Esophagus squamous epithelium (tissue), 5 donors: ENCODE data around the gene MRFAP1L1. TPM values are rescaled to one million over a fixed set of nuclear protein-coding genes. Genes with fewer than 3 reads are reported as not detected.
"Not testable (repeated sequence)": the region's sequence is repeated elsewhere in the genome, so short reads cannot be mapped to it uniquely, and the experiment has no call there.

Experiments used
- DNase-seq: peaks from one replicate; lab custom pipeline; 2025; lab: John Stamatoyannopoulos, UW
- H3K27ac ChIP-seq, 4 donors: fragments of 200-600 bp; sonication (generic); one replicate each; pipeline ENCODE4 v1.5.1; 2016 to 2019; ENCODE audit warnings: mild to moderate bottlenecking in 1 of 4
- H3K27me3 ChIP-seq, 4 donors: fragments of 200-600 bp; sonication (generic); 1 replicate in 3 of 4; 2 replicates in 1 of 4; pipeline versions ENCODE4 v1.5.1 to v1.6.0; 2017 to 2021; ENCODE audit warnings: antibody characterized with exemption in 1 of 4
- H3K36me3 ChIP-seq, 3 donors: fragments of 200-600 bp; sonication (generic); one replicate each; pipeline ENCODE4 v1.5.1; 2016 to 2019
- H3K4me1 ChIP-seq, 3 donors: fragments of 200-600 bp; sonication (generic); one replicate each; pipeline ENCODE4 v1.5.1; 2017 to 2019
- H3K4me3 ChIP-seq, 4 donors: fragments of 200-600 bp; sonication (generic); 1 replicate in 3 of 4; 2 replicates in 1 of 4; pipeline ENCODE4 v1.5.1; 2016 to 2019; ENCODE audit warnings: mild to moderate bottlenecking in 2 of 4, moderate library complexity in 1 of 4
- H3K9me3 ChIP-seq, 3 donors: fragments of 200-600 bp; sonication (generic); one replicate each; pipeline ENCODE4 v1.5.1; 2016 to 2019
- POLR2A ChIP-seq, 4 donors: fragments of 450-650 bp; IDR thresholded peaks; one replicate each; pipeline ENCODE4 v1.6.1; 2017; ENCODE audit warnings: antibody characterized with exemption in 4 of 4, mild to moderate bottlenecking in 4 of 4, moderate library complexity in 3 of 4
- WGBS, 2 donors: methylation state at CpG; one replicate each; pipeline ENCODE4 v1.1.5; 2018; 5-methylcytosine and 5-hydroxymethylcytosine counted together
- intact Hi-C: fragments of 100-400 bp; cut with DNase I; formaldehyde crosslinking; loops from one replicate; pipeline ENCODE4 v1.15.0; 2022
- total RNA-seq, 4 donors: library from RNA; depleted of rRNA; stranded (reverse); fragments of >200 nt; gene quantifications; one replicate each; pipeline ENCODE4 v1.1.0, GENCODE V29; 2016
- TF ChIP-seq, protein P1 (sequence below), 6 experiments: fragments of 450-650 bp in 4 of 6; fragments of 200-600 bp in 2 of 6; sonication (generic) in 2 of 6; IDR thresholded peaks; one replicate each; pipeline ENCODE4 v1.5.1; 2016 to 2019; ENCODE audit warnings: antibody characterized with exemption in 6 of 6, mild to moderate bottlenecking in 4 of 6, moderate library complexity in 4 of 6
- donor health status: DM: yes; HTN: yes; CAD: no.

MRFAP1L1 gene
- total RNA-seq: 10 to 100 TPM; 29.5 to 63.5 (median 48.2) TPM

DNA sequence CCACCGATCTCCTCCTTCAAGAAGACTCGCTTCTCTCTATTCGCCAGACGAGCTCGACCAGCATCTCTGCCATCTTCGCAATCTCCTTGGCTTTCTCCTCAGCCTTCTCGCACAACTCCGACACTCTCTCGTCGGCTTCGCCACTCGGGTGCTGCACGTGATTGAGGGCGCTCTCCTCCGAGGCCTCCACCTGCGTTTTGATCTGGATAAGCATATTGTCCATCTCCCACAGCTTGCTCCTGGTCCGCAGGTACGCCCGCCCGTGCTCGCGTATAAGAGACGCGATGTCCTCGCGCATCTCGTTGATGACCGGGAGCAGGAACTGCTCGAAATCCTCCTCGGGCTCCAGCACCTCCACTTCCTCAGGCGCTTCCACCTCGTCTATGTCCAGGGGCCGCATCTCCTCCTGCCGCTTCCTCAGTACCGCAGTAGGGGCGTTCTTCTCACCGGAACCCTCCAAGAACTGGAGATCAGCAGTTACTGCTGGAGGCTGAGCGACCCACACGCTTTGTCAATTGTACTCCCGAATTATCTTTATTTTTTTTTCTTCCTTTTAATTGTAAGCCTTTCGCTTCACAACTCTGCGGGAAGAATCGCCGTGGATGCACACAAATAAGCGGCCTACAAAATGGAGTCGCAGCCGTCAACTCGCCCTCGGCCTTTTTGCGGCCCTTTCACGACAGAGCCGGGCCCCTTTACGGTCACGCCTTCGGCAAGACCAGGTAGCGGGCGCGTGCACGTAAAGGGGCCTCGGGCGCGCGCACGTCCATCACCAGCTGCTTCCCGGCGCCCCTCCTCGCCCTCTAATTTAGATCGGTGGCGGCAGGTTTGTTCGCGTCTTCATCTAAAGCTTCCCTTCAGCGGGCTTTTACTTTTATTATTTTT lies at the start of gene MRFAP1L1:
Gene MRFAP1L1, minus strand, starts transcription at position 636 of the 885 bp plus-strand sequence. Its CDS starts 236 bp downstream, at position 400.
- intact Hi-C loops: no loop called here
- Histone ChIP-seq H3K4me3 (peak within 1 kb of the TSS; percentile 59 to 74 (median 70)), H3K27me3 (no peaks in the 10 kb centered on the region), H3K9me3 (no peaks in the 10 kb centered on the region), H3K27ac (peak within 1 kb of the TSS; percentile 81 to 95 (median 87)), H3K4me1 (peaks cover 4 to 52% (median 30%) of the 10 kb centered on the region in 3 donors), H3K36me3 (peaks cover 0 to 30% (median 0%) of the 10 kb centered on the region in 3 donors)
- peak; percentile 88 for DNase-seq
- TF ChIP-seq POLR2A (IDR thresholded peaks at IDR 0.05): peak in 1 of 4 donors; percentile 59
- TF ChIP-seq, protein P1, sequence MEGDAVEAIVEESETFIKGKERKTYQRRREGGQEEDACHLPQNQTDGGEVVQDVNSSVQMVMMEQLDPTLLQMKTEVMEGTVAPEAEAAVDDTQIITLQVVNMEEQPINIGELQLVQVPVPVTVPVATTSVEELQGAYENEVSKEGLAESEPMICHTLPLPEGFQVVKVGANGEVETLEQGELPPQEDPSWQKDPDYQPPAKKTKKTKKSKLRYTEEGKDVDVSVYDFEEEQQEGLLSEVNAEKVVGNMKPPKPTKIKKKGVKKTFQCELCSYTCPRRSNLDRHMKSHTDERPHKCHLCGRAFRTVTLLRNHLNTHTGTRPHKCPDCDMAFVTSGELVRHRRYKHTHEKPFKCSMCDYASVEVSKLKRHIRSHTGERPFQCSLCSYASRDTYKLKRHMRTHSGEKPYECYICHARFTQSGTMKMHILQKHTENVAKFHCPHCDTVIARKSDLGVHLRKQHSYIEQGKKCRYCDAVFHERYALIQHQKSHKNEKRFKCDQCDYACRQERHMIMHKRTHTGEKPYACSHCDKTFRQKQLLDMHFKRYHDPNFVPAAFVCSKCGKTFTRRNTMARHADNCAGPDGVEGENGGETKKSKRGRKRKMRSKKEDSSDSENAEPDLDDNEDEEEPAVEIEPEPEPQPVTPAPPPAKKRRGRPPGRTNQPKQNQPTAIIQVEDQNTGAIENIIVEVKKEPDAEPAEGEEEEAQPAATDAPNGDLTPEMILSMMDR (IDR thresholded peaks at IDR 0.05): peak in 2 of 6 experiments; percentile 14 to 17
- 0% methylated on average over 50 to 57 of the region's 72 CpGs for WGBS, 2 donors

- Histone ChIP-seq H3K4me3 (no peak overlapping the region), H3K36me3 (no peaks in the 10 kb centered on the region), H3K4me1 (peaks cover 0 to 25% (median 0%) of the 10 kb centered on the region in 3 donors), H3K9me3 (no peaks in the 10 kb centered on the region), H3K27ac (no peak overlapping the region), H3K27me3 (no peaks in the 10 kb centered on the region)
- intact Hi-C loops: no loop called here
- DNase-seq: no peak
- WGBS, 2 donors: 64 to 88% methylated on average over 4 of the region's 4 CpGs
- TF ChIP-seq, protein P1 (IDR thresholded peaks at IDR 0.05): no peak
- no peak for TF ChIP-seq POLR2A (IDR thresholded peaks at IDR 0.05)
Measured at GRCh38 chr4:6758728-6759127, 49.1 kb upstream of the MRFAP1L1 start.

DNA sequence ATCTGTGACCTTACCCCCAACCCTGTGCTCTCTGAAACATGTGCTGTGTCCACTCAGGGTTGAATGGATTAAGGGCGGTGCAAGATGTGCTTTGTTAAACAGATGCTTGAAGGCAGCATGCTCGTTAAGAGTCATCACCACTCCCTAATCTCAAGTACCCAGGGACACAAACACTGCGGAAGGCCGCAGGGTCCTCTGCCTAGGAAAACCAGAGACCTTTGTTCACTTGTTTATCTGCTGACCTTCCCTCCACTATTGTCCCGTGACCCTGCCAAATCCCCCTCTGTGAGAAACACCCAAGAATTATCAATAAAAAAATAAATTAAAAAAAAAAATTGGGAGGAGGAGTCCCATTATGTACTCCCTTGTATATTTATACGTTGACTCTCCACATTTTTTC lies 46.7 kb upstream of the MRFAP1L1 start:
- intact Hi-C loops, H3K36me3 ChIP-seq, DNase-seq, H3K9me3 ChIP-seq, H3K27me3 ChIP-seq, H3K4me3 ChIP-seq, H3K27ac ChIP-seq: not testable (repeated sequence)
- WGBS, 2 donors: 56 to 77% methylated on average over 2 to 3 of the region's 6 CpGs
- peaks cover 0 to 30% (median 0%) of the 10 kb centered on the region in 3 donors for H3K4me1 ChIP-seq

DNA sequence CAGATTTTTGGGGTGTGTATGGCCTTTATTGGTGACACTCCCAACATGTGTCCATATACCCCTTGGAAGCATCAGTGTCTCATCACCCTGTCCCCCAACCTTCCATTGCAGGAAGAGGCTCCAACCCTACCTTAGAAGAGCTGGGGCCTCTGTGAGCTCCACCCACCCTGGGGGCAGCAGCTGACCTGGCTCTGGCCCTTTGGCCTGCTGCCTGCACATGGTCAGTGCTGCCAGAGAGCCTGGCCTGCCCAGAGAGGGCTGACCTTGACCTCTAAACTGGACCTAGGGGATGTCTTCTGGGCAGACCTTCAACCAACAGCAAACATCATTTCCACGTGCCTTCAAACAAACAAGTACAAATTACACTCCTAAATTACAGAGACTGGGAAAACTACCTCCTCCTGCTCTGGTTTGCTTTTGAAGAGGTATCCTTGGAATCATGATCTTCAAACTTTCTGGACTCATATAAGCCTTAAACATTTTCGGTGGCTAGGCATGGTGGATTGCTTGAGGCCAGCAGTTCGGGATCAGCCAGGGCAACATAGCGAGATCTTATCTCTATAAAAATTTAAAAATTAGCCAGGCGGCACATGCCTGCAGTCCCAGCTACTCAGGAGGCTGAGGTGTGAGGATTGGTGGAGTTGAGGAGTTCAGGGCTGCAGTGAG lies 45.6 kb upstream of the MRFAP1L1 start:
- whole genome bisulfite sequencing, 2 donors: 72 to 89% methylated on average over 4 to 5 of the region's 5 CpGs
- no peak for DNase-seq
- intact Hi-C loops: no loop called here
- H3K4me1 ChIP-seq: peaks cover 7 to 41% (median 8%) of the 10 kb centered on the region in 3 donors
- no peak for TF ChIP-seq POLR2A (IDR thresholded peaks at IDR 0.05)
- TF ChIP-seq, protein P1 (IDR thresholded peaks at IDR 0.05): no peak
- H3K9me3 ChIP-seq: no peaks in the 10 kb centered on the region
- H3K27me3 ChIP-seq: no peaks in the 10 kb centered on the region
- peak overlapping the region in 2 of 4 donors; percentile 87 to 89 for H3K27ac ChIP-seq
- no peaks in the 10 kb centered on the region for H3K36me3 ChIP-seq
- H3K4me3 ChIP-seq: no peak overlapping the region

- Histone ChIP-seq H3K9me3 (no peaks in the 10 kb centered on the region), H3K27me3 (no peaks in the 10 kb centered on the region), H3K36me3 (no peaks in the 10 kb centered on the region), H3K4me1 (peaks cover 13 to 48% (median 13%) of the 10 kb centered on the region in 3 donors), H3K27ac (peak overlapping the region in 3 of 4 donors; percentile 9 to 89 (median 87)), H3K4me3 (no peak overlapping the region)
- 84 to 85% methylated on average over 3 of the region's 3 CpGs for WGBS, 2 donors
- intact Hi-C loops: no loop called here
- no peak for DNase-seq
- no peak for TF ChIP-seq POLR2A (IDR thresholded peaks at IDR 0.05)
- TF ChIP-seq, protein P1 (IDR thresholded peaks at IDR 0.05): no peak
Measured at GRCh38 chr4:6754481-6755087, 44.9 kb upstream of the MRFAP1L1 start.
